ENCODE measurements around the gene GRAP2.

DNA sequence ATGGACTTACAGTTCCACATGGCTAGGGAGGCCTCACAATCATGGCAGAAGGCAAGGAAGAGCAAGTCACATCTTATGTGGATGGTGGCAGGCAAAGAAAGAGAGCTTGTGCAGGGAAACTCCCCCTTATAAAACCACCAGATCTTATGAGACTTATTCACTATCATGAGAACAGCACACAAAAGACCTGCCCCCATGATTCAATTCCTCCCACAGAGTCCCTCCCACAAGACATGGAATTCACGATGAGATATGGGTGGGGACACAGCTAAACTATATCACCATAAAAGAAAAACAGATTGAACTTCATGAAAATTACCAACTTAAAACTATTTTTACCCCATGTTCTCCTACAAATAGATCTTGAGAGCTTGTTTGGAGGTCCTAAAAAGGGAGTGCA is 26.9 kb upstream of the GRAP2 start:
- TF ChIP-seq CTCF (IDR thresholded peaks at IDR 0.05) (no peak), EZH2 (IDR thresholded peaks at IDR 0.05; ENCODE audit: borderline replicate concordance, insufficient read depth, low read depth, low read length, poor library complexity, severe bottlenecking) (no peak)
